Measurements from ENCODE around the gene PARP8.
"Not testable (repeated sequence)": the region's sequence is repeated elsewhere in the genome, so short reads cannot be mapped to it uniquely, and the experiment has no call there.

The PARP8 gene

DNA sequence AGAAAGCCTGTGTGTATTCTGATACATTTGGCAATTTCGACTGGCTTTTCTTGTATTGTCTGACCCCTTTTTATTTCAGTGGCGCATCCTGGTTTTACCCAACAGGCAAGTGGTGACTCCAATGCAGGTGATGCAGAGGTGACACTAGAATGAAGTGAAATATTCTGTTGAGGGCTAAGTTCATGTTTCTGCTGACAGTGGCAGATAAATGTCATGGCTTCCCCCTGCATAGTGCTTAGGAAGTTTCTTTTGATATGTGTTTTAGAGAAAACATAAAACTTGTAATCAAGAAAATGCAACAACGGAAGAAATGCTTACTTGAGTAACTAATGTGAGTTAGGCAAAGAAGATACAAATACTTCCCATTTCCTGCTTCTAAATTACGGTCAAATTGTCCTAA lies 13.1 kb downstream of the PARP8 start:
- not testable (repeated sequence) for DNase-seq (ENCODE audit: low spot score)

DNA sequence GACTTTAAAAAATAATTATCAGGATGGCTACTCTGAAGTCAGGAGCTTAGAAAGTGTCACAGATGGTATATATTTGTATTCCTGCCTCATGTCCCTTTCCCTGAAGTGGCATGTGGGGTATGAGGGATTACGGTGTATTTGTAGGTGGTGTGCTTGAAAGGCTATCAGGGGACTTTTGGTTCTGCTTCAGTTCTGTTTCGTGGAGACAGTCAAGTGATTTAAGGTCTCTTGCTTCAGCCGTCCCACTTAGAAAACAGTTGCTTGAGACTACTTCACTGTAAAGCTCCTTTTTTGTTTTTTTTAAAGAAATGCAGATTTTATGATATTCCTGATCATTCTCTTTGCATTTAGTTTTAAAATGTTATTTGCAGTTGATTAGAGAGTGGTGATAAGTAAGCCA lies 18.3 kb downstream of the PARP8 start:
- no peak for DNase-seq (ENCODE audit: low spot score)

DNA sequence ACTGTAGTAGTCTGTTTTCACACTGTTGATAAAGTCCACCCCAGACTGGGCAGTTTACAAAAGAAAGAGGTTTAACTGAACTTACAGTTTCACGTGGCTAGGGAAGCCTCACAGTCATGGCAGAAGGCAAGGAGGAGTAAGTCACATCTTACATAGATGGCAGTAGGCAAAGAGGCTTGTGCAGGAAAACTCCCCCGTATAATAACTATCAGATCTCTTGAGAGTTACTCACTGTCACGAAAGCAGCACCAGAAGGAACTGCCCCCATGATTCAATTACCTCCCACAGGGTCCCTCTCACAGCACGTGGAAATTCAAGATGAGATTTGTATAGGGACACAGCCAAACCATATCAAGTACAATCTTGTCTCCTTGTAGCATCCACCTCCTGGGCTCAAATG lies 21.1 kb downstream of the PARP8 start:
- no peak for DNase-seq (ENCODE audit: low spot score)

DNA sequence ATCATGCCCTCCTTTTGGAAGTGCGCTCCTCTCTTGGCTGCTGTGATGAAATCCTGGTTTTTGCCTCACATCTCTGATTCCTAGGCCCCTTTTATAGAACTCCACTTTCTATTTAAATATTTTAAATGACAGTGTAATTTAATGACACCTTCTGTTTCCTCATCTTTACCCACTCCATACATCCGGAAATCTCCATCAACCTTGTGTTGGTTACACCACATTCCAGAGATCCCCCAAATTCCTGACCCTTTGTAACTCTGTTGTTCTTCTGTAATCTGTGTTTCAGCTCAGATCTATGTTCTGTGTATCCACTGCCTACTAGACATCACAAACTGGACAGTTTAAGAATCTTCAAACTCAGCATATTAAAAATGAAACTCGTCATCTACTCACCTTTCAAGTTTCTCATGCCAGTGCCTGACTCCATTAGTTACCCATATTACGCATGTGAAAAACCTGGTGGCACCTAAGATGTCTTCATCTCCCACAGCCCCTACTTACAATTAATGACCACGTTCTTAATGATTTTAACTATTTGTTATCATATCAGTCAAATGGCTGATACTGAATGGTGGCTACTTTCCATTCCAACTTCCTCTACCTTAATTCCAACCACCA lies 25.1 kb downstream of the PARP8 start:
- no peak for DNase-seq (ENCODE audit: low spot score)

DNA sequence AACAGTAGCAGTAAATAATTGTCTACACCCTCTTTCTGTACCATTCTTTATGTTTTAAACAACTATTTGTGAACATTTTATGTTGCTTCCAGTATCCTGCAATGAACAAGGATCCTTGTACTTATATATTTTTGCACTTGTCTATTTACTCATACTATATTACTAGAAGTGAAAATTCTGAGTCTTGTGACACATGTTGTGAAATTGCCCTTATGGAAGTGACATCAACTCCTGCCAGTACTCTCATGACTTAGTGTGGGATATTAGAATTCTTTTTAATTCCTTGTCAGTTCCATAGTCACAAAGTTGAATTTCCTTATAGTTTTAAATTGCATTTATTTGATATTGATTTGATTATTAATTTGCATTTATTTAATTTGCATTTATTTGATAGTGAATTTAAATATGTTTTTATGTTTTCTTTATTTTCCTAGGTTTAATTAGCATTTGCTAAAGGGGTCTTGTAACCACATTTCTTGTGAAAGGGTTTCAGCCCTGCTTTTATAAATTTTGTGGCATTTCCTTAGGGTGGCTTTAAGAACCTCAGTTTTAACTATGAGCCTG lies 27.7 kb downstream of the PARP8 start:
- no peak for DNase-seq (ENCODE audit: low spot score)

DNA sequence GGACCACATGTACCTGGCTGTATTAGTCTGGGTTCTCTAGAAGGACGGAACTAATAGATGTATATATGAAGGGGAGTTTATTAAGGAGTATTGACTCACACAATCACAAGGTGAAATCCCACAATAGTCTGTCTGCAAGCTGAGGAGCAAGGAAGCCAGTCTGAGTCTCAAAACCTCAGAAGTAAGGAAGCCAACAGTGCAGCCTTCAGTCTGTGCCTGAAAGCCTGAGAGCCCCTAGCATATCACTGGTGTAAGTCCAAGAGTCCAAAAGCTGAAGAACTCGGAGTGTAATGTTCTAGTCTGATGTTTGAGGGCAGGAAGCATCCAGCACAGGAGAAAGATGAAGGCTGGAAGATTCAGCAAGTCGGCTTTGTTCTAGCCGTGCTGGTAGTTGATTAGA lies 28.2 kb downstream of the PARP8 start:
- not testable (repeated sequence) for DNase-seq (ENCODE audit: low spot score)

DNA sequence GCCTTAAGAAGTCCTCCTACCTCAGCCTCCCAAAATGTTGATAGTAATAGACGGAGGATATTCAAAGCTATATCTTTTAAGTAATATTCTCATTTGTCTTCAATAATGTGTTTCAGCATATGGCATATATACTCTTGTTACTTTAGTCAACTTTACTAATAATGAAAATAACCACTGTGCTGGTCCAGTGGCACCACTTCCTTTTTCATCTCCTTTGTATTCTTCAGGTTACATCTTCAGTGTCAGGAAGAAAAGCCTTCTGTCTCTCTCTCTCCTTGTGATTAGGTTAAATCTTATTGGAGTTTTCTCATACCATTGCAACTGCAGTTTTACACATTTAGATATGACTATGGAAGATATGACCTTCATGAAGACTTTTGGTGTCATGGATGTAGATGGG lies 31.3 kb downstream of the PARP8 start:
- no peak for DNase-seq (ENCODE audit: low spot score)

DNA sequence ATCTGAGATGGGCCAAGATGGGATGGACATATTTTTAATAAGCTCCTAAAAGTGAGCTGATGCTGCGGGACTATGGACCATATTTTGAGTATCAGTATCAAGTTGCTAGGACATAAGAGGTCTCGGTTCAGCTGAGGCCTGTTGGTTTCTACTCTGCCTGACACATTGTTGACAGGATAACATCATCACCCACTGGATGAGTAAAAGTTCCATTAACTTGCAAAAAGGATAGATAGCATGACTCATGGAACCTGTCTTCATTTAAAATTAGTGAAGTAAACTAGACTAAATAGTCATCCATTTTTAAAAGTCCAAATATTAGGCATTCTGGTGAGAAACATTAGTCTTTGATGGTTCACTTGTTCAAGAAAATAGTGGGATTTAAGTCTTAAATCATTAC lies 33.3 kb downstream of the PARP8 start:
- DNase-seq (ENCODE audit: low spot score) = no peak

DNA sequence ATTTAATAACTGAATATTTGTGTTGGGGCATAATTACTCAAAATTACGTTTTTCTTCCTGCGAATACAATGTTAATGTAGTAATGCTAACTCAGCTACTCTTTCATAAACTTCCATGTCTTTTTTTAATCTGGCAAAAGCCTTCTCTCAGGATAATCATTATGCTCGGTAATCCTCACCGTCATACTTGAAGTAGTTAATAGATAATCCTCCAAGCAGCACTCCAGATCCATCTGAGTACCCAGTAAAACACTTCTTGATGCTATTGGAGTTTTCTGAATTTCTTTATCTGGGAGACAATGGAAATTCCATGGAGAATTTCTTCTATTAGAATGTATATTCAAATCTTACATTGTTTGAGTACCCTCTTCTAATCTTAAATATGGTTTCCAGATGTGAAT lies 34.3 kb downstream of the PARP8 start:
- no peak for DNase-seq (ENCODE audit: low spot score)

DNA sequence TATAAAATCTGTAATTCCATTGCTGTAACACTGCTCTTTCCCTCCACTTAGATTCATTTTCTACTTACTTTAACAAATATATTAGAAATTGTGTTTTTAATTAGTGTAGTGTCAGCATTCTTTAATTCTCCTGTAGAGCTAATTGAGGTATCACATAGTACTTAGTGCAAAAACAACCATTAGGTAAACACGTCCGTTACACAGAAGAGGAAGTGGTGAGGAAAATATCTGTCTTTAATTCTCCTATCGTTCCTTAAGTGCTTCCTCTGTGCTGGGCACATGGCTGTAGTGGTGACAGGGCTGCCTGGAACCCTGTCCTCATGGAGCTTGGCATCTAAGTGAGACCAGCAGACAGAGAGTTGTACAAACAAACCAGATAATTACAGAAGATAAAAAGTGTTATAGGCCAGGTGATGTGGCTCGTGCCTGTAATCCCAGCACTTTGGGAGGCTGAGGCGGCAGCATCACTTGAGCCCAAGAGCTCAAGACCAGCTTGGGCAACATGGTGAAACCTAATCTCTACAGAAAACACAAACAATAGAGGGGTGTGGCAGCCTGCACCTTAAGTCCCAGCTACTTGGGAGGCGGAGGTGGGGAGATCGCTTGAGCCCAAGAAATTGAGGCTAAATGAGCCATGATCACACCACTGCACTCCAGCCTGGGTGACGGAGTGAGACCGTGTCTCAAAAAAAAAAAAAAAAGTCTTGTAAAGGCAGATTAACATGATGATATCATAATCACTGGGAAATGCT lies 36.4 kb downstream of the PARP8 start:
- DNase-seq (ENCODE audit: low spot score) = peak; percentile 19

DNA sequence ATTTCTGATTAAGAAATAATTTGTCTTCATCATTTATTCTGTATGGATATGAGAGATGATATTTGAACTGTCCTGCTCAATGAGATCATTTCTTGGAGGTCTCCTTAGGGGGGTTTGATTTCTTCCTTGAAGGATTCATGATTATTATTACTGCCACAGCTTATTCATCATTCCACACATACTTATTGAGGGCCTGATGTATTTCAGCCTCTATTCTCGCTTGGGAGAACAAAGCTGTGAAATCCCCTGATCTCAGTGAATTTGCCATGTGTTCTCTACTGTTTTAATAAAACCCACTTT lies 36.9 kb downstream of the PARP8 start:
- no peak for DNase-seq (ENCODE audit: low spot score)

DNA sequence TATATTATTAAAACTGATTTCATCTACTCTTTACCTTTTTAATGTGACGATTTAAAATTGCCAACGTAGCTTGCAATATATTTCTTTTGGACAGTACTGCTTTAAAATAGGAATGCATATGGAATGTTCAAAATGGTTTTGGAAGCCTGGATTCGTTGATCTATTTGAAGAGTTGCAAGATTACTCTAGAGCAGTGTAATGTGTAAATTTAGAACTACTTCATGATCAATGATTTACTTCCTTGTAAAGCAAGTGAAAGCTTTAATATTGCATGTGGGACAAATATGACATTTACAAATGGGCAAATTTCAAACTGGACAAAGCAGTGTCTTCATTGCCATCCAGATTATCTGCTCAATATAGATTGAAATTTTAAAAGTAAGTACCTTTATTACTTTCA lies 38.3 kb downstream of the PARP8 start:
- no peak for DNase-seq (ENCODE audit: low spot score)

DNA sequence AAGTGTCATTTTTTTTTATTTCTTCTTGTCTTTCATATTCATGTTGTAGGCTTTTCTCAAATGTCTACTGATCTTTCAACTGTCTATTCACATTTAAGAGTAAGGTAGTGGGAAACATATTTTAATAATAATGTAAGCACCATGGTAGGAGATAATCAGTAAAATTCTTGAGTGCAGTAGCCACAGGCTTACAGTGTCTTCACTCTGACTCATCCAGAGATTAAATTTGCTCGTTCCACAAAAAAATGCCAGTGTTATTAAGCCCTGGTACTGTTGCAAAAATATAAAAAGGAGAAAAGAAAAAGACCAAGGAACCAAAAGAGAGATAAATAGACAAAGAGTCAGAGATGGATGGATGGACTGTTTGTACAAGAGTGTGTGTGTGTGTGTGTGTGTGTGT lies 43.0 kb downstream of the PARP8 start:
- DNase-seq (ENCODE audit: low spot score) = no peak

DNA sequence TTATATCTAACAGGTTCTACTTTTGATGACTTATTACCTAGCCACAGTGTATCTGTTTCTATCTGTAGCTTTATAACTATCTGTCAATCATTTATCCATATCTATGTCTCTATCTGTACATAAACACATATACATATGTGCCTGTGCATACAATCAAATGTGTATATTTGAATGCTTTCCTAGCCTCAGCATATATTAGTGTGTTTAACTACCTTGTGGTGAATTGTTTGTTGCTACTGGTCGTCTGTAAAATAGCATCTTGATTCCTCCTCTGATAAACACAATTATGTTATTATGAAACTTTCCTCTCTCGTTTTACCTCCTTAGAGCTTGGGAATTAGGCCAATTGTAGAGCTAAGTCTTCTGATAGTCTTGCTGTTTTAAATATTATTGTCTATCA lies 44.4 kb downstream of the PARP8 start:
- no peak for DNase-seq (ENCODE audit: low spot score)

DNA sequence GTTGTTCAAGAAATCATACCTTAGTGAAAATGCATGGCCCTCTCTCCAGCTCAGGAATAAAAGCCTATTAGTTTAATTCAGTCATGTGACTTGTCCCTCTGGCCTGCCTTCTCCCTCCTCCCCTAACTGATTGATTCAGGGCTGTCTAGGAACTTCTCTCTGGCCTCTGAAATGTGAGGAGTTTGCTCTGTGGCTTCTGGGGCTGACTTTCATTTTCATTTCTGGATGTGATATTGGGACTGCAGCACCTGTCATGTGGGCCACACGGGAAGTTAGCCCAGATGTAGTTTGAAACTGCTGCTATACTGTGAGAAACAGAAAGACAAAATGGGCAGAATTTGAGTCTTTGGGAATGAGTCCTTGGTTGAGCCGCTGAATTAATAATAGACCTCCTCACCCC lies 44.8 kb downstream of the PARP8 start:
- peak; percentile 90 for DNase-seq (ENCODE audit: low spot score)

DNA sequence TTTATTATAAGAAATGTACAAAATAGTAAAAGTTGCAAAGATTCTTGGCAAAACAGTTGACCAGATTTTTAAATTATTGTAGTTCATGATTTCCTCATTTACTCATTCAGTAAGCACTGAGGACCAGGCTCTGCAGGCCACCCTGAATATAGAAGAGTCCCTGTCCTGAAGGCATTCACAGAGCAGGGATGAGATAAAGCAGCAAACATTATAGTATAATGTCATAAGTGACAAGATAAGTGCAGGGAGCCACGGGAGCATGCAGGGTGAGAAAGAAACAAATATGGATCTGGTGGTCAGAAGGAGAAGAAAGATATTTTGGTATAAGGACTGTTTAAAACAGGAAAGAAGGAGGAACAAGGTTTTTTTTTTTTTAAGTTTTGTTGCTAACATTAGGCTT lies 46.0 kb downstream of the PARP8 start:
- no peak for DNase-seq (ENCODE audit: low spot score)

DNA sequence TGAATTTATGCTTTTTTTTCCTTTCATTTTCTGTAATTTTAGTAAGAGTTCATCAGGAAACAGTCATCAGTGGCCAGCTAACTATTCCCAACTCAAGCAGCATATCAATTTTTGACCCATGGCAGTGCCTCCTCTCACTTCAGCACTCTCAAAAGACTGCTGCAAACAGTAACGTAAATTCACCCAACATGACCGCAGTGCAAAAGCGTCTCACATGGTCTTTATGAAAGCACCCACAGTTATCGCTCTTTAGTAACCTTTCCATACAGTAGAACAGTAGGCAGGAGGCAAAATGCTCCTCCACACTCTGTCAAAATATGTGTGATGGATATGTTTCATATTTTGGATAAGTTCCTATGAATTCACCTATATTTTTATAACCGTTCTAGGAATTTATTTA lies 48.6 kb downstream of the PARP8 start:
- DNase-seq (ENCODE audit: low spot score) = no peak

DNA sequence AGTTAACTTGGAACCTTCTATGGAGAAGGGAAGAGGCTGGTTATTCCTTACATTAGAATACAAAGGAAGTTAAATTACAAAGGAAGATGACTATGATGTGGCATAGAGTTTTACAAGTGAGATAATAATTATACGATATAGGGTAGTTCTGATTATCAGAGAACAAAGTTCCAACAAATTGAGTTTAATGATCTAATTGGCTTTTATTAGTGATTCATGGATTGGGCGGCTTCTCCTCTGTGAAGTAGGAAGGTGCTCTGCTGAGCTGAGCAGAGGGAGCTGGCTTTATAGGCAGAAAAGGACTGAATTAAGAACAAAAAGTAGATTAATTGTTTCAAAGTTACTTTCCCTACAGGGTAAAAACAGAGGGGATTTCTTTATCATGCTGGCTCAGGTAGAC lies 49.7 kb downstream of the PARP8 start:
- no peak for DNase-seq (ENCODE audit: low spot score)

DNA sequence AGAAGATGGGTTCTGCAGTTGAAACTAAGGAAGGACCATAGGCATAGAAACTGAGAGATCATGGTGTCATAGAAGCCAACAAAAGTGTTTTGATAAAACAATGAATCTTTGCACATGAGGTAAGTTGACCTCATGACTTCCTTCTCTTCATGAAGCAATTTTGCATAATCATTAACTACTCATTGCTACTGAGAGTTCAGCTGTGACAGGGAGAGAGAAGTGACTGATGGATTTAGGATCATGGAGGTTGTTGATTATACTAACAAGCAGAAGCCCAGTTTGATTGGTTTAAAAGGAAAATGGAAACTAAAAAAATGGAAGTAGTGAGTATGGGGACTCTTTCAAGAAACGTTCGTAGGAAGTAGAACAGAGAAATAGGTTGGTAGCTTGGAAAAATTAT lies 51.2 kb downstream of the PARP8 start:
- DNase-seq (ENCODE audit: low spot score) = no peak

DNA sequence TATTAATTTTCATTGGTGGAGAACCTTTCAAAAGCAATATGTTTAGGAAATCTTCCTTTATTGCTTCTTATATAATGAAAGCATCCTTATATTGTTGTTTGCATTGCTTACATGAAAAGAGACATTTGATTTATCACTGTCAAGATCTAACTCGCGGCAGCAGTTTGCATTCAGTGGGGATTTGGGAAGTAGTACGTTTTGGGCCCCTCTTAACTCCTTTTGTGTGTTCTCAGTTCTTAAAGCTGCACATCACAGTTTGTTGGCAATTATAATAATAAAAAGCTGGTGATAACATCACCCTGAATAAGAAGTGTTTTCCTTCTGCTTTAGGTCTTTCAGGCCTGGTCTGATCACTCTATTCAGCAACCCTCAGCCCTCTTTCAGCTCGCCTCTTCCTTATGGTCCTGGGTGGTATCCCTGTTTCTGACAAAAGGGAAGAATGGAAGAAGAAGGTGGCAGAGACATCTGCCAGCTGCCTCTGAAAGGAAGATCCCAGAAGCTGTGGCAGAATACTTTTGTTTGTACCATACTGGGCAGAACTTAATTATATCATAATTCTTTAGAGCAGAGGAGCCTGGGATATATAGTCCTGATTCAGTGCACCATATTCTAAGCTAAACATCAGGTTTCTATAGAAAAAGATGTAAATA lies 53.7 kb downstream of the PARP8 start:
- DNase-seq (ENCODE audit: low spot score) = no peak

DNA sequence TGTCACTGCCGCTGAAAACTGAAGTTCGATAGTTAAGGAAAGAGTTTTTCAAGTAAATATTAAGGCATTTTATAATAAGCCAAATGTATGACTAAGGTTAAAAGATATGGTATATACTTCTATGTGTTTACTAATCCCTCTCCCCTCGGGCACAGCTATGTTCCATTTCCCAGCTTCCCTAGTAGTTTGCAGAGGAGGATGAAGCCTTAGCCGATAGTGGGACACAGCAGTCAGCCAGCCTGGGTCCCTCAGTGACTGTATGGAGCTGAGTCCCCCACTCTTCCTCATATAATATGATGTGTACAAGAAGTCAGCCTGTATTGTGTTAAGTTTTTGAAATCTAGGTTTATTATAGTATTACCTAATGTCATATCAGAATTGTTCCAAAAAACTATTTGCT lies 55.8 kb downstream of the PARP8 start:
- DNase-seq (ENCODE audit: low spot score) = no peak

DNA sequence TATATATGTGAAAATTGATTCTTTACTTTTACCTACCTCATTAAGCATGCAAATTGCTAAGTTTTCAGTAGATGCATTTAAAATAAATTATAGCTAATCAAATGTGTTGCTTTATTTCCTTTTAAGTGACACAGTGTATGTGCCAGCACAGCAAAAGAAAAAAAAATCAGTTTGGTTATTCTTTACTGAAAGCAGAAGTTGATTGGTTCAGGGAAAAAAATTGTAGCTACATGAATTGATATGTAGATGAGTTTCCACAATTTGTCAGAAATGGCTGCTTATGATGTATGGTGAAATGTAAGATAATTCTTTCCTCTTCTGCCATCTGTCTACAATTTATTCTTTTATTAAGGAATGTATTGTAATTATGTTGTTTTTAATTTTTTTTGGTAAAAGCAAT lies 57.8 kb downstream of the PARP8 start:
- DNase-seq (ENCODE audit: low spot score) = no peak

DNA sequence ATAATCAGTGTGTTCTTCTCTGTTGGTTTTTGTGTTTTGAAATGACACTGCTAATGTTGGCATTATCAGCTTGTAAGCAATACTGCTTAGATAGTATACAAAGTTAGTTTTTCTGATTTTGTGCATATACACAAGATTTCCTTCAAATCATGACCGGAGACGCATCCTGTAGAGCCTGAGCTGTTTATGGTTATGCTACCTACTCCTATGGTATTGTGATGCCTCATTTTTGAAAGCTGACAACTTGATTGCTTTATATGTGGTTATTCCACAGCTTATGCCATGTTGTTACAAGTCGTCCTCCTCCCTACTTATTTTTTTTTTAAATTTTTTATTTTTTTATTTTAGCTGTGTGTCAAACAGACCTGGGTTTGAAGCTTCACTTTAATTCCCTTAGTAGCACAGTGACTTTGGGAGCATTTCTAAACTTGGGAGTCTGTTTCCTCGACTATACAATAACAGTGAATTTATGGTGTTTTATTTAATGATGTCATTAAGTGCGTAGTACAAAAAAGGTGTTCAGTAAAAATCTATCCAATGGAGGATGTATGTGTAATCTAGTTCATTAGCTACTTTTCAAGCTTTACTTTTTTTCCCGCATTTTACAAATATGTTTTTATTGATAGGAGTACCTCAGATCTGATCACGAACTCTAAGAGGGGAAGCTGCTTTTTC lies 59.5 kb downstream of the PARP8 start:
- DNase-seq (ENCODE audit: low spot score) = no peak
